Fibroblast of skin of scalp (primary cell): ENCODE data around the gene ABCF3. TPM values are rescaled to one million over a fixed set of nuclear protein-coding genes. Genes with fewer than 3 reads are reported as not detected.
"Not testable (repeated sequence)": the region's sequence is repeated elsewhere in the genome, so short reads cannot be mapped to it uniquely, and the experiment has no call there.

Experiments used
- DNase-seq: peaks from one replicate; pipeline ENCODE4 v3.0.0-alpha.2; 2013
- polyA plus RNA-seq, 2 experiments: library from polyadenylated mRNA; unstranded; fragments of 120-200 nt; gene quantifications; one replicate each; pipeline ENCODE4 v1.2.1, GENCODE V29; 2013; ENCODE audit not compliant: insufficient read length in 2 of 2

Gene ABCF3
- 38.4 TPM for polyA plus RNA-seq (2013, experiment 1 of 2; ENCODE audit: insufficient read length)
- 41.0 TPM for polyA plus RNA-seq (2013, experiment 2 of 2; ENCODE audit: insufficient read length)

GRCh38 chr3:184186184-184186901, at the start of gene ABCF3:
Gene ABCF3 (plus strand): TSS chr3:184186199. CDS start chr3:184186208, 9 bp downstream.
- peak; percentile 35 for DNase-seq

- no peak for DNase-seq
These were observed 45.6 kb upstream of the ABCF3 start for GRCh38 chr3:184140436-184140835.

GRCh38 chr3:184142199-184142598, 43.8 kb upstream of the ABCF3 start:
- DNase-seq: no peak

- DNase-seq: no peak
These were observed 42.7 kb upstream of the ABCF3 start for GRCh38 chr3:184143327-184143726.

GRCh38 chr3:184144505-184144904, 41.5 kb upstream of the ABCF3 start:
- no peak for DNase-seq

- DNase-seq: peak; percentile 44
These were observed 40.9 kb upstream of the ABCF3 start for GRCh38 chr3:184145111-184145524.

- no peak for DNase-seq
These were observed 40.2 kb upstream of the ABCF3 start for GRCh38 chr3:184145751-184146270.

- no peak for DNase-seq
These were observed 37.9 kb upstream of the ABCF3 start for GRCh38 chr3:184148076-184148475.

GRCh38 chr3:184149123-184149522, 36.9 kb upstream of the ABCF3 start:
- no peak for DNase-seq

GRCh38 chr3:184149770-184150169, 36.2 kb upstream of the ABCF3 start:
- peak; percentile 54 for DNase-seq

GRCh38 chr3:184154885-184155643, 30.9 kb upstream of the ABCF3 start, which contains the start of gene DVL3:
Gene DVL3 (plus strand): TSS chr3:184155377. CDS start chr3:184155636, 259 bp downstream.
- peak; percentile 72 for DNase-seq

- DNase-seq: no peak
These were observed 30.1 kb upstream of the ABCF3 start for GRCh38 chr3:184155644-184156521.

- peak; percentile 80 for DNase-seq
These were observed 29.5 kb upstream of the ABCF3 start for GRCh38 chr3:184156522-184156955.

- DNase-seq: no peak
These were observed 28.8 kb upstream of the ABCF3 start for GRCh38 chr3:184157206-184157605.

GRCh38 chr3:184158404-184158803, 27.6 kb upstream of the ABCF3 start:
- no peak for DNase-seq

GRCh38 chr3:184160456-184160855, 25.5 kb upstream of the ABCF3 start:
- DNase-seq: no peak

- not testable (repeated sequence) for DNase-seq
These were observed 23.4 kb upstream of the ABCF3 start for GRCh38 chr3:184162571-184163070.

GRCh38 chr3:184164648-184165330, 21.2 kb upstream of the ABCF3 start:
- DNase-seq: no peak

- DNase-seq: no peak
These were observed 20.5 kb upstream of the ABCF3 start for GRCh38 chr3:184165543-184165942.

GRCh38 chr3:184166671-184167070, 19.3 kb upstream of the ABCF3 start:
- DNase-seq: no peak

- no peak for DNase-seq
These were observed 18.2 kb upstream of the ABCF3 start for GRCh38 chr3:184167786-184168185.
